Posterior cingulate gyrus (tissue), 11 donors: ENCODE results near the gene RNF213.
"Not testable (repeated sequence)": the region's sequence is repeated elsewhere in the genome, so short reads cannot be mapped to it uniquely, and the experiment has no call there.

Experiments
- DNase-seq, 10 donors: peaks; one replicate each; pipeline versions ENCODE4 v3.0.0 to v3.0.0-alpha.2; 2020 to 2021; ENCODE audit warnings: mixed read lengths in 3 of 10
- intact Hi-C: fragments of 100-400 bp; cut with DNase I; formaldehyde crosslinking; loops from one replicate; pipeline ENCODE4 v1.15.1; 2023

The RNF213 gene

GRCh38 chr17:80223142-80223815 is 37.4 kb upstream of the RNF213 start:
- intact Hi-C loops, result loop anchor here (5.0 kb wide), 1 partner anchor 71 kb away; no protein-coding TSS in a partner anchor
- no peak for DNase-seq

- intact Hi-C loops, result loop anchor here (5.0 kb wide), 1 partner anchor 72 kb away; no protein-coding TSS in a partner anchor
Observed at GRCh38 chr17:80223838-80224497, 36.7 kb upstream of the RNF213 start.

GRCh38 chr17:80224683-80225082 is 36.0 kb upstream of the RNF213 start:
- intact Hi-C loops, result loop anchor here (5.0 kb wide), 1 partner anchor 72 kb away; no protein-coding TSS in a partner anchor
- DNase-seq, result no peak

More at GRCh38 chr17:80223838-80224497, 36.7 kb upstream of the RNF213 start:
- DNase-seq, result no peak

GRCh38 chr17:80225230-80225629 is 35.4 kb upstream of the RNF213 start:
- intact Hi-C loops, result no loop called here
- DNase-seq, result no peak

- intact Hi-C loops, result no loop called here
Observed at GRCh38 chr17:80227156-80227555, 33.5 kb upstream of the RNF213 start.

GRCh38 chr17:80227666-80228065 is 33.0 kb upstream of the RNF213 start:
- intact Hi-C loops, result no loop called here

More at GRCh38 chr17:80227156-80227555, 33.5 kb upstream of the RNF213 start:
- DNase-seq, result no peak

GRCh38 chr17:80228477-80228876 is 32.2 kb upstream of the RNF213 start:
- DNase-seq, result peak in 1 of 10 donors; percentile 81
- intact Hi-C loops, result no loop called here

More at GRCh38 chr17:80227666-80228065, 33.0 kb upstream of the RNF213 start:
- no peak for DNase-seq

GRCh38 chr17:80229011-80229410 is 31.6 kb upstream of the RNF213 start:
- no peak for DNase-seq
- intact Hi-C loops, result no loop called here

- DNase-seq, result no peak
- intact Hi-C loops, result no loop called here
Observed at GRCh38 chr17:80232438-80232837, 28.2 kb upstream of the RNF213 start.

- intact Hi-C loops, result no loop called here
- DNase-seq, result peak in 1 of 10 donors; percentile 0
Observed at GRCh38 chr17:80233202-80233601, 27.4 kb upstream of the RNF213 start.

GRCh38 chr17:80236911-80237310 is 23.7 kb upstream of the RNF213 start:
- DNase-seq, result no peak
- intact Hi-C loops, result no loop called here

- DNase-seq, result no peak
- intact Hi-C loops, result no loop called here
Observed at GRCh38 chr17:80237386-80237785, 23.3 kb upstream of the RNF213 start.

GRCh38 chr17:80242505-80242904 is 18.1 kb upstream of the RNF213 start:
- DNase-seq, result no peak
- intact Hi-C loops, result no loop called here

- intact Hi-C loops, result no loop called here
Observed at GRCh38 chr17:80243526-80244433, 16.9 kb upstream of the RNF213 start.

GRCh38 chr17:80244448-80244847 is 16.2 kb upstream of the RNF213 start:
- intact Hi-C loops, result not testable (repeated sequence)
- DNase-seq, result peak in 3 of 10 donors; percentile 21 to 69 (median 35)

More at GRCh38 chr17:80243526-80244433, 16.9 kb upstream of the RNF213 start:
- DNase-seq, result peak in 2 of 10 donors; percentile 50 to 74

GRCh38 chr17:80244871-80245509 is 15.7 kb upstream of the RNF213 start:
- peak in 3 of 10 donors; percentile 20 to 77 (median 44) for DNase-seq
- intact Hi-C loops, result no loop called here

GRCh38 chr17:80245566-80246265 is 14.9 kb upstream of the RNF213 start:
- DNase-seq, result peak in 3 of 10 donors; percentile 12 to 73 (median 70)
- intact Hi-C loops, result no loop called here

- peak in 3 of 10 donors; percentile 25 to 72 (median 62) for DNase-seq
- intact Hi-C loops, result no loop called here
Observed at GRCh38 chr17:80246266-80246681, 14.4 kb upstream of the RNF213 start.

GRCh38 chr17:80246726-80247125 is 13.9 kb upstream of the RNF213 start:
- peak in 3 of 10 donors; percentile 38 to 55 (median 39) for DNase-seq
- intact Hi-C loops, result no loop called here
